ENCODE results near the gene ATCAY. TPM values are rescaled to one million over a fixed set of nuclear protein-coding genes. Genes with fewer than 3 reads are reported as not detected.
A peak's percentile ranks its signal among the peaks of the same experiment; 100 is the strongest.

ATCAY gene
- total and polyA plus RNA-seq, 2 of the 13 experiments (the other 11 are each of a cell fraction or from before 2014, with no cell fraction given) = not detected

GRCh38 chr19:3963458-3964255, 83.2 kb downstream of the ATCAY start:
- 100% methylated on average over 11 of the region's 35 CpGs for WGBS (ENCODE audit: low lambda C conversion rate)
- CTCF ChIA-PET (ENCODE audit: low intra/inter-chr PET ratio, low total read pairs) = no interaction called here

GRCh38 chr19:3964256-3965194, 84.0 kb downstream of the ATCAY start:
- Histone ChIP-seq H3K4me3 (replicated peaks in 1 of 3; ENCODE audit: insufficient read depth in 1 of 3, low read depth in 2 of 3, low read length in 3 of 3) (no peak overlapping the region), H3K36me3 (replicated peaks in 1 of 2; ENCODE audit: control insufficient read depth in 1 of 2, insufficient read depth in 2 of 2, low read length in 2 of 2) (peaks cover 31 to 49% of the 10 kb centered on the region in 2 experiments), H3K4me2 (ENCODE audit: low read depth, low read length) (no peak overlapping the region), H4K20me1 (ENCODE audit: insufficient read depth, low read length) (peaks cover 14% of the 10 kb centered on the region), H3K9ac (ENCODE audit: insufficient read depth, low read depth, low read length) (no peak overlapping the region), H3K4me1 (ENCODE audit: insufficient read depth, low read length) (peaks cover 16% of the 10 kb centered on the region), H3K9me3 (ENCODE audit: low read length) (no peaks in the 10 kb centered on the region), H3K27ac (ENCODE audit: extremely low read length, insufficient read depth, low read length) (no peak overlapping the region), H3K27me3 (ENCODE audit: control insufficient read depth in 1 of 2, insufficient read depth in 2 of 2, low read length in 2 of 2) (no peaks in the 10 kb centered on the region), H2AFZ (ENCODE audit: low read length) (no peak overlapping the region), H3K79me2 (ENCODE audit: insufficient read depth, low read length) (peaks cover 14% of the 10 kb centered on the region)
- TF ChIP-seq ZMYM3 (CRISPR knock-in tag; IDR thresholded peaks at IDR 0.05) (no peak), THRA (CRISPR knock-in tag; IDR thresholded peaks at IDR 0.05; ENCODE audit: borderline replicate concordance) (no peak), AGO2 (optimal IDR thresholded peaks at IDR 0.05; ENCODE audit: low read depth, low read length) (peak; percentile 14), ZBTB38 (CRISPR knock-in tag; IDR thresholded peaks at IDR 0.05) (0 out of 2 replicates have a peak, but pooled peaks have one; percentile 33), ZNF326 (CRISPR knock-in tag; IDR thresholded peaks at IDR 0.05; ENCODE audit: borderline replicate concordance) (no peak), ZFY (CRISPR knock-in tag; IDR thresholded peaks at IDR 0.05) (no peak), SETDB1 (CRISPR knock-in tag; IDR thresholded peaks at IDR 0.05; ENCODE audit: borderline replicate concordance) (no peak), YEATS4 (CRISPR knock-in tag; IDR thresholded peaks at IDR 0.05; ENCODE audit: borderline replicate concordance) (no peak), RBFOX2 (IDR thresholded peaks at IDR 0.05; ENCODE audit: low read depth, low read length) (0 out of 2 replicates have a peak, but pooled peaks have one; percentile 4)
- 97% methylated on average over 57 of the region's 60 CpGs for WGBS (ENCODE audit: low lambda C conversion rate)
- DNase-seq (ENCODE audit: low spot score) = no peak
- CTCF ChIA-PET (ENCODE audit: low intra/inter-chr PET ratio, low total read pairs) = no interaction called here
- intact Hi-C loops (cut with micrococcal nuclease; ENCODE audit: unreplicated experiment) = loop anchor here (5.0 kb wide), 1 partner anchor 107 kb away; no protein-coding TSS in a partner anchor
- in situ Hi-C loops (cut with HindIII; ENCODE audit: extremely low pct_ligation_motif_present, low pct_unique_long_range_greater_than_20kb) = no loop called here
- no TSS peak for BruUV-seq (replicated peaks)
- no peak for ATAC-seq
- POLR2A ChIA-PET = interaction anchor here (0.6 kb wide), 1 partner anchor 162 kb away, joined by 4 read pairs; no protein-coding TSS in a partner anchor
- no peak for FAIRE-seq

More at GRCh38 chr19:3963458-3964255, 83.2 kb downstream of the ATCAY start:
- in situ Hi-C loops (cut with HindIII; ENCODE audit: extremely low pct_ligation_motif_present, low pct_unique_long_range_greater_than_20kb) = no loop called here
- TF ChIP-seq RBFOX2 (IDR thresholded peaks at IDR 0.05; ENCODE audit: low read depth, low read length) = 0 out of 2 replicates have a peak, but pooled peaks have one; percentile 21
- TF ChIP-seq POLR2AphosphoS2 (IDR thresholded peaks at IDR 0.05; ENCODE audit: low read depth, low read length) = 0 out of 2 replicates have a peak, but pooled peaks have one; percentile 35
- no peak for TF ChIP-seq TOE1 (CRISPR knock-in tag; IDR thresholded peaks at IDR 0.05)
- Histone ChIP-seq H3K36me3 (replicated peaks in 1 of 2; ENCODE audit: control insufficient read depth in 1 of 2, insufficient read depth in 2 of 2, low read length in 2 of 2) (peaks cover 31 to 49% of the 10 kb centered on the region in 2 experiments), H3K4me2 (ENCODE audit: low read depth, low read length) (no peak overlapping the region), H2AFZ (ENCODE audit: low read length) (no peak overlapping the region), H3K9ac (ENCODE audit: insufficient read depth, low read depth, low read length) (no peak overlapping the region), H3K4me1 (ENCODE audit: insufficient read depth, low read length) (peaks cover 8% of the 10 kb centered on the region), H4K20me1 (ENCODE audit: insufficient read depth, low read length) (peaks cover 7% of the 10 kb centered on the region; the same call in 1 of the 2 replicates), H3K27ac (ENCODE audit: extremely low read length, insufficient read depth, low read length) (no peak overlapping the region), H3K4me3 (replicated peaks in 1 of 3; ENCODE audit: insufficient read depth in 1 of 3, low read depth in 2 of 3, low read length in 3 of 3) (no peak overlapping the region), H3K27me3 (ENCODE audit: control insufficient read depth in 1 of 2, insufficient read depth in 2 of 2, low read length in 2 of 2) (no peaks in the 10 kb centered on the region), H3K79me2 (ENCODE audit: insufficient read depth, low read length) (peaks cover 9% of the 10 kb centered on the region), H3K9me3 (ENCODE audit: low read length) (no peaks in the 10 kb centered on the region)
- DNase-seq (ENCODE audit: low spot score) = no peak
- POLR2A ChIA-PET = no interaction called here
- no peak for ATAC-seq
- BruUV-seq (replicated peaks) = no TSS peak
- intact Hi-C loops (cut with micrococcal nuclease; ENCODE audit: unreplicated experiment) = no loop called here
- no peak for FAIRE-seq
